ENCODE measurements around the gene ADGRG7. TPM values are rescaled to one million over a fixed set of nuclear protein-coding genes. Genes with fewer than 3 reads are reported as not detected.

Gene ADGRG7
- total and polyA plus RNA-seq, 9 of the 15 experiments (the other 6 are each of a cell fraction or from before 2014, with no cell fraction given): 0.03 TPM; not detected in 7

DNA sequence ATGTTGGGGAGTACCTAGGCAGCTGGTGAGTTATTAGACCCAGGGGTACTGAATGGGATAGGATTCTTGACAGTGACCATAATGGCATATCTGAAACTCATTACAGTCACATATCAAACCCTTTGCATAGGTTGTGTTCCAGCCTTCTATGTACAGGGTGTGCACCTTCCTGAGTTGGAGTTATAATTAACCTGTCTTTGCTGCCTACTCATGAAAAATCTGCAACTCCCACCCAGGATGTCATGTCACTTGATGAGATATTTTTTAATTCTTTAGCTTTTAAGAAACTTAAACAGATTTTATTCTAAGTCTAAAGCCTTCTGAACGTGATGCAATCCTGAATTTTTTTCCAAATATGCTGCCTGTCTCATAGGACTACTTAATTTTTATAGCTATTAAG lies 21.1 kb upstream of the ADGRG7 start:
- H3K27ac ChIP-seq (ENCODE audit: extremely low read depth, low read depth, low read length): no peak overlapping the region
- intact Hi-C loops (cut with micrococcal nuclease): no loop called here
- TF ChIP-seq MCM3 (IDR thresholded peaks at IDR 0.05) (no peak), HNRNPUL1 (IDR thresholded peaks at IDR 0.05; ENCODE audit: low read length) (no peak), KDM2B (CRISPR knock-in tag; IDR thresholded peaks at IDR 0.05) (no peak), NCOR1 (IDR thresholded peaks at IDR 0.05) (no peak), ZC3H8 (IDR thresholded peaks at IDR 0.05) (no peak), IFI16 (CRISPR knock-in tag; IDR thresholded peaks at IDR 0.05) (no peak), ATF1 (CRISPR knock-in tag; IDR thresholded peaks at IDR 0.05) (no peak), ATF1 (tag; IDR thresholded peaks at IDR 0.05) (no peak), POLR3A (IDR thresholded peaks at IDR 0.05; ENCODE audit: borderline replicate concordance, extremely low read depth, insufficient read depth, insufficient read length) (no peak), DACH1 (IDR thresholded peaks at IDR 0.05; ENCODE audit: partially characterized antibody) (no peak), HOXB6 (CRISPR knock-in tag; IDR thresholded peaks at IDR 0.05; ENCODE audit: borderline replicate concordance) (no peak)
- TF ChIP-seq, protein P1, sequence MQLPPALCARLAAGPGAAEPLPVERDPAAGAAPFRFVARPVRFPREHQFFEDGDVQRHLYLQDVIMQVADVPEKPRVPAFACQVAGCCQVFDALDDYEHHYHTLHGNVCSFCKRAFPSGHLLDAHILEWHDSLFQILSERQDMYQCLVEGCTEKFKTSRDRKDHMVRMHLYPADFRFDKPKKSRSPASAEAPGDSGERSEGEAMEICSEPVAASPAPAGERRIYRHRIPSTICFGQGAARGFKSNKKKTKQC (CRISPR knock-in tag; IDR thresholded peaks at IDR 0.05): no peak
- no peak for ATAC-seq
- H3K79me2 ChIP-seq (ENCODE audit: control insufficient read depth, insufficient read depth, low read length): no peaks in the 10 kb centered on the region
- H3K27me3 ChIP-seq (ENCODE audit: control insufficient read depth in 2 of 2, insufficient read depth in 2 of 2, low read length in 2 of 2): no peaks in the 10 kb centered on the region
- H3K4me1 ChIP-seq (replicated peaks in 1 of 2; ENCODE audit: control insufficient read depth in 2 of 2, insufficient read depth in 2 of 2, low read length in 2 of 2): no peaks in the 10 kb centered on the region; a peak in 1 of 5 replicates
- no peaks in the 10 kb centered on the region for H3K9me1 ChIP-seq (ENCODE audit: control insufficient read depth, insufficient read depth, low read length)
- H3K4me2 ChIP-seq (ENCODE audit: insufficient read depth, low read length): no peak overlapping the region
- no TSS peak for BruUV-seq (replicated peaks)
- in situ Hi-C loops (cut with MboI): no loop called here
- H3K4me3 ChIP-seq: no peak overlapping the region
- no peak overlapping the region for H2AFZ ChIP-seq (ENCODE audit: low read depth, low read length)
- no peak overlapping the region for H3K9ac ChIP-seq (ENCODE audit: insufficient read depth in 1 of 2, low read depth in 2 of 2, low read length in 2 of 2)
- no peak for DNase-seq (ENCODE audit: extremely low read depth in 1 of 4, low spot score in 3 of 4)
- no peaks in the 10 kb centered on the region for H3K9me3 ChIP-seq (replicated peaks; ENCODE audit: control insufficient read depth, insufficient read depth, low read depth, low read length)
- WGBS (ENCODE audit: insufficient coverage, low coverage, missing lambda C conversion rate): 0% methylated on average over 1 of the region's 1 CpG
- H4K20me1 ChIP-seq (replicated peaks; ENCODE audit: control insufficient read depth, insufficient read depth, low read length): no peaks in the 10 kb centered on the region
- POLR2A ChIA-PET: interaction anchor here (0.6 kb wide), 1 partner anchor 187 kb away, joined by 3 read pairs; no protein-coding TSS in a partner anchor
- H3K36me3 ChIP-seq (ENCODE audit: control insufficient read depth, insufficient read depth, low read length): no peaks in the 10 kb centered on the region
- no peak for FAIRE-seq
- CTCF ChIA-PET (ENCODE audit: low intra/inter-chr PET ratio): interaction anchor here (1.8 kb wide), 1 partner anchor 126 kb away, joined by 6 read pairs; no protein-coding TSS in a partner anchor
